ENCODE measurements around the gene TSPAN32. TPM values are rescaled to one million over a fixed set of nuclear protein-coding genes. Genes with fewer than 3 reads are reported as not detected.

The TSPAN32 gene
- total and polyA plus RNA-seq, 10 of the 15 experiments (the other 5 are each of a cell fraction or from before 2014, with no cell fraction given), result 0.08 TPM; not detected in 9

GRCh38 chr11:2300936-2301630 is 730 bp upstream of the TSPAN32 start (continued):
- TF ChIP-seq USF1 (IDR thresholded peaks at IDR 0.05; ENCODE audit: borderline replicate concordance, extremely low read length, insufficient read depth, low read depth, low read length), result no peak
- TF ChIP-seq BRCA1 (IDR thresholded peaks at IDR 0.05; ENCODE audit: low read depth, low read length), result no peak
- no peak for TF ChIP-seq USF2 (IDR thresholded peaks at IDR 0.05; ENCODE audit: borderline replicate concordance, low read depth, low read length)
- no peak for TF ChIP-seq HDAC6 (IDR thresholded peaks at IDR 0.05; ENCODE audit: unreplicated experiment)
- TF ChIP-seq IRF4 (IDR thresholded peaks at IDR 0.05; ENCODE audit: low read depth, low read length), result no peak
- TF ChIP-seq, protein P1, sequence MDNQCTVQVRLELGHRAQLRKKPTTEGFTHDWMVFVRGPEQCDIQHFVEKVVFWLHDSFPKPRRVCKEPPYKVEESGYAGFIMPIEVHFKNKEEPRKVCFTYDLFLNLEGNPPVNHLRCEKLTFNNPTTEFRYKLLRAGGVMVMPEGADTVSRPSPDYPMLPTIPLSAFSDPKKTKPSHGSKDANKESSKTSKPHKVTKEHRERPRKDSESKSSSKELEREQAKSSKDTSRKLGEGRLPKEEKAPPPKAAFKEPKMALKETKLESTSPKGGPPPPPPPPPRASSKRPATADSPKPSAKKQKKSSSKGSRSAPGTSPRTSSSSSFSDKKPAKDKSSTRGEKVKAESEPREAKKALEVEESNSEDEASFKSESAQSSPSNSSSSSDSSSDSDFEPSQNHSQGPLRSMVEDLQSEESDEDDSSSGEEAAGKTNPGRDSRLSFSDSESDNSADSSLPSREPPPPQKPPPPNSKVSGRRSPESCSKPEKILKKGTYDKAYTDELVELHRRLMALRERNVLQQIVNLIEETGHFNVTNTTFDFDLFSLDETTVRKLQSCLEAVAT (IDR thresholded peaks at IDR 0.05), result no peak
- TF ChIP-seq NFYA (IDR thresholded peaks at IDR 0.05; ENCODE audit: borderline replicate concordance, low read depth, low read length), result no peak

Data from GM12878 (cell line).